Osteocyte (in vitro differentiated cells): Measurements from ENCODE around the gene RGS7. TPM values are rescaled to one million over a fixed set of nuclear protein-coding genes. Genes with fewer than 3 reads are reported as not detected.

Experiments
- DNase-seq: peaks from one replicate; pipeline ENCODE4 v3.0.0; 2021; ENCODE audit warnings: mixed read lengths; ENCODE audit not compliant: unreplicated experiment; ENCODE audit errors: extremely low spot score
- H3K27ac Mint-ChIP-seq: one replicate; pipeline ENCODE4 v1.8.0; 2021; ENCODE audit warnings: mild to moderate bottlenecking, mixed read lengths; ENCODE audit not compliant: unreplicated experiment
- H3K27me3 Mint-ChIP-seq: one replicate; pipeline ENCODE4 v1.8.0; 2021; ENCODE audit warnings: mixed read lengths; ENCODE audit not compliant: unreplicated experiment
- H3K36me3 Mint-ChIP-seq: one replicate; pipeline ENCODE4 v1.8.0; 2021; ENCODE audit warnings: mixed read lengths; ENCODE audit not compliant: unreplicated experiment
- H3K4me1 Mint-ChIP-seq: one replicate; pipeline ENCODE4 v1.8.0; 2021; ENCODE audit warnings: mixed read lengths; ENCODE audit not compliant: unreplicated experiment
- H3K4me3 Mint-ChIP-seq: one replicate; pipeline ENCODE4 v1.8.0; 2021; ENCODE audit warnings: mild to moderate bottlenecking, moderate library complexity, mixed read lengths; ENCODE audit not compliant: unreplicated experiment
- H3K9me3 Mint-ChIP-seq: one replicate; pipeline ENCODE4 v1.8.0; 2021; ENCODE audit warnings: mixed read lengths; ENCODE audit not compliant: unreplicated experiment
- CTCF ChIP-seq: fragments of 200-600 bp; sonication (generic); IDR thresholded peaks from 2 replicates; pipeline ENCODE4 v1.5.0; 2021; ENCODE audit warnings: antibody characterized with exemption, mild to moderate bottlenecking, moderate library complexity
- total RNA-seq: library from RNA; stranded (reverse); gene quantifications from 2 replicates; pipeline ENCODE4 v1.2.1, GENCODE V29; 2021

Gene RGS7
- total RNA-seq, 1 donor from 2014 or later = 10.9 TPM

- H3K27me3 Mint-ChIP-seq = no peaks in the 10 kb centered on the region
- TF ChIP-seq CTCF = no peak
- peaks cover 4% of the 10 kb centered on the region for H3K4me1 Mint-ChIP-seq
- no peaks in the 10 kb centered on the region for H3K9me3 Mint-ChIP-seq
- H3K36me3 Mint-ChIP-seq = no peaks in the 10 kb centered on the region
- H3K4me3 Mint-ChIP-seq = no peak overlapping the region
- no peak overlapping the region for H3K27ac Mint-ChIP-seq
- no peak for DNase-seq
Measured at GRCh38 chr1:240970253-240970652, 386.8 kb downstream of the RGS7 start.

GRCh38 chr1:240968864-240969263 is 388.1 kb downstream of the RGS7 start:
- Mint-ChIP-seq H3K27me3 (no peaks in the 10 kb centered on the region), H3K9me3 (no peaks in the 10 kb centered on the region), H3K36me3 (no peaks in the 10 kb centered on the region), H3K4me3 (no peak overlapping the region), H3K4me1 (peaks cover 4% of the 10 kb centered on the region), H3K27ac (no peak overlapping the region)
- no peak for TF ChIP-seq CTCF
- no peak for DNase-seq

- no peak for DNase-seq
Measured at GRCh38 chr1:240967070-240967724, 389.8 kb downstream of the RGS7 start.

GRCh38 chr1:240965581-240966091 is 391.4 kb downstream of the RGS7 start:
- no peaks in the 10 kb centered on the region for H3K36me3 Mint-ChIP-seq
- no peak overlapping the region for H3K27ac Mint-ChIP-seq
- no peaks in the 10 kb centered on the region for H3K27me3 Mint-ChIP-seq
- TF ChIP-seq CTCF = no peak
- no peak overlapping the region for H3K4me3 Mint-ChIP-seq
- no peaks in the 10 kb centered on the region for H3K9me3 Mint-ChIP-seq
- peaks cover 4% of the 10 kb centered on the region for H3K4me1 Mint-ChIP-seq
- no peak for DNase-seq

More at GRCh38 chr1:240967070-240967724, 389.8 kb downstream of the RGS7 start:
- peak; percentile 72 for TF ChIP-seq CTCF
- no peaks in the 10 kb centered on the region for H3K27me3 Mint-ChIP-seq
- H3K27ac Mint-ChIP-seq = no peak overlapping the region
- peaks cover 4% of the 10 kb centered on the region for H3K4me1 Mint-ChIP-seq
- no peaks in the 10 kb centered on the region for H3K36me3 Mint-ChIP-seq
- H3K9me3 Mint-ChIP-seq = no peaks in the 10 kb centered on the region
- H3K4me3 Mint-ChIP-seq = no peak overlapping the region

GRCh38 chr1:240962086-240962485 is 394.9 kb downstream of the RGS7 start:
- no peak for DNase-seq
- no peak overlapping the region for H3K27ac Mint-ChIP-seq
- H3K27me3 Mint-ChIP-seq = no peaks in the 10 kb centered on the region
- peaks cover under 1% of the 10 kb centered on the region for H3K4me1 Mint-ChIP-seq
- H3K9me3 Mint-ChIP-seq = no peaks in the 10 kb centered on the region
- no peak for TF ChIP-seq CTCF
- H3K4me3 Mint-ChIP-seq = no peak overlapping the region
- no peaks in the 10 kb centered on the region for H3K36me3 Mint-ChIP-seq
